IgD-negative memory B cell (primary cell): ENCODE measurements around the gene RGPD3. TPM values are rescaled to one million over a fixed set of nuclear protein-coding genes. Genes with fewer than 3 reads are reported as not detected.
A peak's percentile ranks its signal among the peaks of the same experiment; 100 is the strongest.
"Not testable (repeated sequence)": the region's sequence is repeated elsewhere in the genome, so short reads cannot be mapped to it uniquely, and the experiment has no call there.

Experiments used
- H3K27ac Mint-ChIP-seq, 3 donors: one replicate each; pipeline ENCODE4 v1.8.0; 2020 to 2022; ENCODE audit warnings: mild to moderate bottlenecking in 3 of 3, mixed read lengths in 3 of 3, moderate library complexity in 1 of 3
- H3K27me3 Mint-ChIP-seq: one replicate; pipeline ENCODE4 v1.8.0; 2021; ENCODE audit warnings: mixed read lengths
- H3K36me3 Mint-ChIP-seq: one replicate; pipeline ENCODE4 v1.8.0; 2020; ENCODE audit warnings: mild to moderate bottlenecking, mixed read lengths
- H3K4me1 Mint-ChIP-seq, 3 donors: one replicate each; pipeline ENCODE4 v1.8.0; 2020 to 2022; ENCODE audit warnings: mixed read lengths in 3 of 3, mild to moderate bottlenecking in 1 of 3
- H3K4me3 Mint-ChIP-seq, 4 donors: one replicate each; pipeline ENCODE4 v1.8.0; 2020 to 2022; ENCODE audit warnings: mild to moderate bottlenecking in 4 of 4, mixed read lengths in 4 of 4, moderate library complexity in 3 of 4
- H3K9me3 Mint-ChIP-seq, 3 donors: one replicate each; pipeline ENCODE4 v1.8.0; 2020 to 2021; ENCODE audit warnings: mixed read lengths in 3 of 3, mild to moderate bottlenecking in 1 of 3
- polyA plus RNA-seq: library from polyadenylated mRNA; unstranded; fragments of 300-500 nt; fragmentation: Illumina TruSeq; gene quantifications from one replicate; pipeline ENCODE4 v1.2.3, GENCODE V29; 2021

Gene RGPD3
- polyA plus RNA-seq: 0.06 TPM

GRCh38 chr2:106468107-106468506 is at the start of gene RGPD3:
Gene RGPD3 (minus strand): TSS chr2:106468413. CDS start chr2:106468288, 125 bp downstream.
- H3K27ac Mint-ChIP-seq, H3K9me3 Mint-ChIP-seq, H3K36me3 Mint-ChIP-seq, H3K27me3 Mint-ChIP-seq, H3K4me1 Mint-ChIP-seq, H3K4me3 Mint-ChIP-seq: not testable (repeated sequence)

- no peaks in the 10 kb centered on the region for H3K36me3 Mint-ChIP-seq
- H3K27ac Mint-ChIP-seq: no peak overlapping the region
- no peaks in the 10 kb centered on the region for H3K4me1 Mint-ChIP-seq
- no peak overlapping the region for H3K4me3 Mint-ChIP-seq
- H3K27me3 Mint-ChIP-seq: no peaks in the 10 kb centered on the region
- no peaks in the 10 kb centered on the region for H3K9me3 Mint-ChIP-seq
These were observed 49.1 kb upstream of the RGPD3 start for GRCh38 chr2:106517329-106517728.

- Mint-ChIP-seq H3K4me1 (no peaks in the 10 kb centered on the region), H3K9me3 (no peaks in the 10 kb centered on the region), H3K36me3 (no peaks in the 10 kb centered on the region), H3K27ac (no peak overlapping the region), H3K27me3 (no peaks in the 10 kb centered on the region), H3K4me3 (no peak overlapping the region)
These were observed 48.7 kb upstream of the RGPD3 start for GRCh38 chr2:106516864-106517263.

- no peaks in the 10 kb centered on the region for H3K4me1 Mint-ChIP-seq
- no peak overlapping the region for H3K4me3 Mint-ChIP-seq
- H3K9me3 Mint-ChIP-seq: no peaks in the 10 kb centered on the region
- H3K27ac Mint-ChIP-seq: no peak overlapping the region
- no peaks in the 10 kb centered on the region for H3K27me3 Mint-ChIP-seq
- no peaks in the 10 kb centered on the region for H3K36me3 Mint-ChIP-seq
These were observed 48.2 kb upstream of the RGPD3 start for GRCh38 chr2:106516436-106516835.

- not testable (repeated sequence) for H3K9me3 Mint-ChIP-seq, H3K4me3 Mint-ChIP-seq, H3K27me3 Mint-ChIP-seq
These were observed 46.6 kb upstream of the RGPD3 start for GRCh38 chr2:106514827-106515226.

GRCh38 chr2:106513391-106513790 is 45.2 kb upstream of the RGPD3 start:
- H3K4me1 Mint-ChIP-seq, H3K27me3 Mint-ChIP-seq, H3K4me3 Mint-ChIP-seq, H3K27ac Mint-ChIP-seq, H3K36me3 Mint-ChIP-seq, H3K9me3 Mint-ChIP-seq: not testable (repeated sequence)

More at GRCh38 chr2:106514827-106515226, 46.6 kb upstream of the RGPD3 start:
- H3K36me3 Mint-ChIP-seq, H3K27ac Mint-ChIP-seq, H3K4me1 Mint-ChIP-seq: not testable (repeated sequence)

GRCh38 chr2:106511934-106512333 is 43.7 kb upstream of the RGPD3 start:
- not testable (repeated sequence) for H3K27ac Mint-ChIP-seq

GRCh38 chr2:106511476-106511901 is 43.3 kb upstream of the RGPD3 start:
- not testable (repeated sequence) for H3K4me3 Mint-ChIP-seq, H3K9me3 Mint-ChIP-seq

More at GRCh38 chr2:106511934-106512333, 43.7 kb upstream of the RGPD3 start:
- not testable (repeated sequence) for H3K27me3 Mint-ChIP-seq, H3K9me3 Mint-ChIP-seq, H3K36me3 Mint-ChIP-seq, H3K4me1 Mint-ChIP-seq
- H3K4me3 Mint-ChIP-seq: peak overlapping the region in 1 of 4 donors; percentile 41

GRCh38 chr2:106510791-106511190 is 42.6 kb upstream of the RGPD3 start:
- H3K27me3 Mint-ChIP-seq, H3K27ac Mint-ChIP-seq, H3K9me3 Mint-ChIP-seq, H3K4me3 Mint-ChIP-seq, H3K4me1 Mint-ChIP-seq, H3K36me3 Mint-ChIP-seq: not testable (repeated sequence)

More at GRCh38 chr2:106511476-106511901, 43.3 kb upstream of the RGPD3 start:
- not testable (repeated sequence) for H3K4me1 Mint-ChIP-seq, H3K27ac Mint-ChIP-seq, H3K36me3 Mint-ChIP-seq, H3K27me3 Mint-ChIP-seq

- not testable (repeated sequence) for H3K4me1 Mint-ChIP-seq, H3K36me3 Mint-ChIP-seq, H3K27ac Mint-ChIP-seq, H3K4me3 Mint-ChIP-seq, H3K9me3 Mint-ChIP-seq, H3K27me3 Mint-ChIP-seq
These were observed 41.2 kb upstream of the RGPD3 start for GRCh38 chr2:106509374-106509770.

GRCh38 chr2:106508660-106509373 is 40.6 kb upstream of the RGPD3 start:
- not testable (repeated sequence) for H3K9me3 Mint-ChIP-seq, H3K4me1 Mint-ChIP-seq, H3K27ac Mint-ChIP-seq, H3K27me3 Mint-ChIP-seq, H3K36me3 Mint-ChIP-seq, H3K4me3 Mint-ChIP-seq

GRCh38 chr2:106506002-106506687 is 37.9 kb upstream of the RGPD3 start:
- H3K4me1 Mint-ChIP-seq, H3K27me3 Mint-ChIP-seq, H3K4me3 Mint-ChIP-seq, H3K27ac Mint-ChIP-seq, H3K36me3 Mint-ChIP-seq, H3K9me3 Mint-ChIP-seq: not testable (repeated sequence)

- H3K36me3 Mint-ChIP-seq, H3K27me3 Mint-ChIP-seq, H3K4me3 Mint-ChIP-seq, H3K4me1 Mint-ChIP-seq, H3K9me3 Mint-ChIP-seq, H3K27ac Mint-ChIP-seq: not testable (repeated sequence)
These were observed 36.6 kb upstream of the RGPD3 start for GRCh38 chr2:106504787-106505186.

GRCh38 chr2:106504192-106504591 is 36.0 kb upstream of the RGPD3 start:
- H3K36me3 Mint-ChIP-seq, H3K27ac Mint-ChIP-seq, H3K9me3 Mint-ChIP-seq, H3K4me1 Mint-ChIP-seq, H3K4me3 Mint-ChIP-seq, H3K27me3 Mint-ChIP-seq: not testable (repeated sequence)

- not testable (repeated sequence) for H3K36me3 Mint-ChIP-seq, H3K4me3 Mint-ChIP-seq, H3K9me3 Mint-ChIP-seq, H3K4me1 Mint-ChIP-seq, H3K27ac Mint-ChIP-seq, H3K27me3 Mint-ChIP-seq
These were observed 34.1 kb upstream of the RGPD3 start for GRCh38 chr2:106502351-106502750.

GRCh38 chr2:106500350-106500749 is 32.1 kb upstream of the RGPD3 start:
- H3K27ac Mint-ChIP-seq, H3K27me3 Mint-ChIP-seq, H3K4me1 Mint-ChIP-seq, H3K9me3 Mint-ChIP-seq, H3K4me3 Mint-ChIP-seq, H3K36me3 Mint-ChIP-seq: not testable (repeated sequence)
